Adrenal gland (tissue), 12 donors: ENCODE results near the gene LBH. TPM values are rescaled to one million over a fixed set of nuclear protein-coding genes. Genes with fewer than 3 reads are reported as not detected.
A peak's percentile ranks its signal among the peaks of the same experiment; 100 is the strongest.

Experiments used
- DNase-seq, 7 donors: peaks; one replicate each; pipeline ENCODE4 v3.0.0-alpha.2; 2019 to 2020
- H3K27ac ChIP-seq, 5 donors: fragments of 200-600 bp; sonication (generic) in 4 of 5; 1 replicate in 3 of 5; 2 replicates in 2 of 5; pipeline versions ENCODE4 v1.5.1 to v1.8.0; 2016 to 2020; ENCODE audit warnings: mild to moderate bottlenecking in 1 of 5
- H3K27me3 ChIP-seq: fragments of 200-600 bp; 2 replicates; pipeline ENCODE4 v1.8.0; 2021
- H3K36me3 ChIP-seq, 2 donors: fragments of 200-600 bp; replicated peaks in 1 of 2; 1 replicate in 1 of 2; 2 replicates in 1 of 2; pipeline versions ENCODE4 v1.5.1 to v1.8.0; 2018 to 2022
- H3K4me1 ChIP-seq, 2 donors: fragments of 200-600 bp; replicated peaks in 1 of 2; 1 replicate in 1 of 2; 2 replicates in 1 of 2; pipeline versions ENCODE4 v1.5.1 to v1.8.0; 2018 to 2021
- H3K4me3 ChIP-seq, 4 donors: fragments of 200-600 bp; sonication (generic) in 3 of 4; one replicate each; pipeline ENCODE4 v1.5.1; 2016 to 2018
- H3K9me3 ChIP-seq, 3 donors: fragments of 200-600 bp; sonication (generic) in 1 of 3; replicated peaks in 1 of 3; 1 replicate in 2 of 3; 2 replicates in 1 of 3; pipeline versions ENCODE4 v1.5.1 to v1.8.0; 2016 to 2021
- POLR2A ChIP-seq, 2 donors: fragments of 450-650 bp; IDR thresholded peaks; one replicate each; pipeline ENCODE4 v1.6.1; 2017; ENCODE audit warnings: antibody characterized with exemption in 2 of 2, mild to moderate bottlenecking in 2 of 2, moderate library complexity in 1 of 2
- WGBS, 4 donors: extraction: QIAGEN DNeasy Blood & Tissue Kit in 2 of 4; methylation state at CpG; one replicate each; pipeline versions ENCODE4 v1.1.5 to v1.1.7; 2013 to 2017; 5-methylcytosine and 5-hydroxymethylcytosine counted together
- intact Hi-C, 2 donors: fragments of 100-400 bp; cut with DNase I; formaldehyde crosslinking; loops; one replicate each; pipeline versions ENCODE4 v1.14.1 to v1.15.0; 2022 to 2023
- polyA plus RNA-seq, 3 donors: library from polyadenylated mRNA; stranded (reverse); fragments of 200-250 nt in 2 of 3; fragments of 350-450 nt in 1 of 3; fragmentation: Illumina TruSeq in 1 of 3; extraction: RNeasy Lipid Tissue Mini Kit (QIAGEN cat#74804) in 1 of 3; gene quantifications; one replicate each; pipeline ENCODE4 v1.2.3, GENCODE V29; 2013 to 2014
- total RNA-seq, 9 donors: library from RNA; depleted of rRNA in 4 of 9; stranded (reverse); fragments of >200 nt in 4 of 9; fragments of 120-200 nt in 1 of 9; fragmentation: NEBNext Ultra II Directional in 1 of 9; extraction: Animal tissue kit (Norgen Biotek cat#: 25700) in 1 of 9; gene quantifications; one replicate each; pipeline versions ENCODE4 v1.1.0 to v1.2.4, GENCODE V29; 2013 to 2023
- TF ChIP-seq, protein P1 (sequence below), 6 experiments: fragments of 450-650 bp in 4 of 6; fragments of 200-600 bp in 2 of 6; sonication (generic) in 1 of 6; IDR thresholded peaks; 1 replicate in 5 of 6; 2 replicates in 1 of 6; pipeline versions ENCODE4 v1.5.1 to v1.8.0; 2016 to 2021; ENCODE audit warnings: antibody characterized with exemption in 6 of 6, mild to moderate bottlenecking in 2 of 6, moderate library complexity in 1 of 6
- donor health status: healthy with polysubstance abuse.
- donor health status: Bipolar disorder and iron deficiency.
- donor health status: DM: yes; HTN: yes; CAD: no.
- donor health status: DM: no; HTN: no; CAD: no.
- donor health status: DM: no; HTN: no; CAD: no.
- donor health status: DM: yes; HTN: yes; CAD: no.

LBH gene
- total and polyA plus RNA-seq, 12 donors = 7.6 to 76.4 (median 11.4) TPM

DNA sequence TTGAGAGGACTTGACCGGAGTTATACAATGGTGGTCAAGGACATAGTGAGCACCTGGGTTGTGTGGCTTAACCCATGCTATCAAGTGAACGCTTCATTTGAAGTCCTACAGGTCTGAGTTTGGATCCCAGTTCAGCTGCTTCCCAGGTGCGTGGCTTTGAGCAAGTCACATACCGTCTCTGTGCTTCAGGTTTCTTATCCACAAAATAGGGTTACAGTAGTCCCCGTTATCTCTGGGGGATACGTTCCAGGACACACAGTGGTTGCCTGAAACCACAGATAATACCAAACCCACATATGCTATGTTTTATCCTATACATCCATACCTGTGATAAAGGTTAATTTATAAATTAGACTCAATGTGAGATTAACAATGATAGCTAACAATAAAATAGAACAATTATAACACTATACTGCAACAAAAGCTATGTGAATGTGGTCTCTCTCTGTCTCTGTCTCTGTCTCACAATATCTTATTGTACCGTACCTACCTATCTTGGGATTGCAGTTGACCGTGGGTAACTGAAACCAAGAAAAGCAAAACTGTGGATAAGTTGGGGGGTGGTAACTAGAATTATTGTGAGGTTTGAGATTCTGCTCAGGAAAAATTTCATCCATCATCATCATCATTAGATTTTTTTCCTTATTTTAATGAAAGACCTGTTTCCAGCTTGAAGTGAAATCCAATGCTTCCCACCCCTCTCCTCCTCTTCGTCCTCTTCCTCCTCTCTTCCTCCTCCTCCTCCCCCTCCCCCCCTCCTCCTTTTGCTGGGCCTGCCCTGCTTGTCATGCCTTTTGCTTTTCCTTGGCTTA lies 22.7 kb downstream of the LBH start:
- peaks cover 19 to 38% of the 10 kb centered on the region in 2 donors for H3K4me1 ChIP-seq
- intact Hi-C loops = no loop called here
- TF ChIP-seq, protein P1, sequence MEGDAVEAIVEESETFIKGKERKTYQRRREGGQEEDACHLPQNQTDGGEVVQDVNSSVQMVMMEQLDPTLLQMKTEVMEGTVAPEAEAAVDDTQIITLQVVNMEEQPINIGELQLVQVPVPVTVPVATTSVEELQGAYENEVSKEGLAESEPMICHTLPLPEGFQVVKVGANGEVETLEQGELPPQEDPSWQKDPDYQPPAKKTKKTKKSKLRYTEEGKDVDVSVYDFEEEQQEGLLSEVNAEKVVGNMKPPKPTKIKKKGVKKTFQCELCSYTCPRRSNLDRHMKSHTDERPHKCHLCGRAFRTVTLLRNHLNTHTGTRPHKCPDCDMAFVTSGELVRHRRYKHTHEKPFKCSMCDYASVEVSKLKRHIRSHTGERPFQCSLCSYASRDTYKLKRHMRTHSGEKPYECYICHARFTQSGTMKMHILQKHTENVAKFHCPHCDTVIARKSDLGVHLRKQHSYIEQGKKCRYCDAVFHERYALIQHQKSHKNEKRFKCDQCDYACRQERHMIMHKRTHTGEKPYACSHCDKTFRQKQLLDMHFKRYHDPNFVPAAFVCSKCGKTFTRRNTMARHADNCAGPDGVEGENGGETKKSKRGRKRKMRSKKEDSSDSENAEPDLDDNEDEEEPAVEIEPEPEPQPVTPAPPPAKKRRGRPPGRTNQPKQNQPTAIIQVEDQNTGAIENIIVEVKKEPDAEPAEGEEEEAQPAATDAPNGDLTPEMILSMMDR (IDR thresholded peaks at IDR 0.05) = no peak
- TF ChIP-seq POLR2A (IDR thresholded peaks at IDR 0.05) = no peak
- no peaks in the 10 kb centered on the region for H3K9me3 ChIP-seq
- H3K36me3 ChIP-seq = peaks cover 0 to 15% of the 10 kb centered on the region in 2 donors
- WGBS, 4 donors = 82 to 90% (median 85%) methylated on average over 9 of the region's 9 CpGs
- peak overlapping the region in 4 of 5 donors; percentile 35 to 89 (median 85) for H3K27ac ChIP-seq
- no peaks in the 10 kb centered on the region for H3K27me3 ChIP-seq
- DNase-seq = no peak
- no peak overlapping the region for H3K4me3 ChIP-seq

DNA sequence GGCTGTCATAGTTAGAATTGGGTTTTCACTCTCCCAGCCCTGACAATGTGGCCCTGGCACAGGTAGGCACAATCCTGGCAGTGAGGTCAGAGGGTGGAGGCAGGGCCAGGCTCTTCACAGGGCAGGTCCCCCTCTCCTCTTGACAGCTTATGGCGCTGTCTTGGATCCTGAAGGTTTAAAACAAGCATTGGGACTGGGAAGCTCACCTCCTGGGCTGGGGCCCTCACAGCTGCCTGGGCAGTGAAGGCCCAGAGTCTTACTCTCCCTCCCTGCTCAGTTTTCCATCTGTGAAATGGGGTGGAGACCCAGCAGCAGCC lies 23.3 kb downstream of the LBH start:
- DNase-seq = no peak
- H3K36me3 ChIP-seq = peaks cover 0 to 20% of the 10 kb centered on the region in 2 donors
- no peak overlapping the region for H3K4me3 ChIP-seq
- TF ChIP-seq POLR2A (IDR thresholded peaks at IDR 0.05) = no peak
- TF ChIP-seq, protein P1 (IDR thresholded peaks at IDR 0.05) = no peak
- peak overlapping the region in 1 of 5 donors; percentile 89 for H3K27ac ChIP-seq
- peaks cover 19 to 38% of the 10 kb centered on the region in 2 donors for H3K4me1 ChIP-seq
- intact Hi-C loops = no loop called here
- H3K27me3 ChIP-seq = no peaks in the 10 kb centered on the region
- no peaks in the 10 kb centered on the region for H3K9me3 ChIP-seq
- 94 to 100% (median 97%) methylated on average over 1 of the region's 1 CpG; no CpG with 5 or more reads in 1 of the 4 donors for WGBS, 4 donors

DNA sequence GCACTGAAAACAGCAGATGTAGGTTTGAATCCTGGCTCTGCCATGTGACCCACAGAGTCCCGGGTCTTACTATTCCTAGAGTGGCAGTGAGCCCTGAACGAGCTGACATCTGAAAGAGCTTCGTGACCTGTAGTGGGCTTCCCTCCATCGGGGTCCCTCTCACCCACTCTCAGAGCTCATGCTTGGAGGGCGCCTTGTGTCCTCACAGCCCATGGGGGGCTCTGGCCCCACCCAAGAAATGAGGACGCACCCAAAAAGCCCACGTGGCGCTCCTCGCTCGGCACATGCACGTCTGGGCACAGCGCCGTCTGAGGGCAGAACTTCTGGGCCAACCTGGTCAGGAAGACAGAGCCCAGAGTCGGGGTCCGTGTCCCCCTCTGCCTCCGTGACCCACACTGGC lies 23.7 kb downstream of the LBH start:
- Histone ChIP-seq H3K36me3 (peaks cover 0 to 22% of the 10 kb centered on the region in 2 donors), H3K27ac (peak overlapping the region in 1 of 5 donors; percentile 89), H3K4me1 (peaks cover 19 to 38% of the 10 kb centered on the region in 2 donors), H3K9me3 (no peaks in the 10 kb centered on the region), H3K27me3 (no peaks in the 10 kb centered on the region), H3K4me3 (no peak overlapping the region)
- no peak for TF ChIP-seq POLR2A (IDR thresholded peaks at IDR 0.05)
- TF ChIP-seq, protein P1 (IDR thresholded peaks at IDR 0.05) = no peak
- DNase-seq = no peak
- WGBS, 4 donors = 85 to 95% (median 91%) methylated on average over 10 to 16 of the region's 16 CpGs
- intact Hi-C loops = no loop called here

DNA sequence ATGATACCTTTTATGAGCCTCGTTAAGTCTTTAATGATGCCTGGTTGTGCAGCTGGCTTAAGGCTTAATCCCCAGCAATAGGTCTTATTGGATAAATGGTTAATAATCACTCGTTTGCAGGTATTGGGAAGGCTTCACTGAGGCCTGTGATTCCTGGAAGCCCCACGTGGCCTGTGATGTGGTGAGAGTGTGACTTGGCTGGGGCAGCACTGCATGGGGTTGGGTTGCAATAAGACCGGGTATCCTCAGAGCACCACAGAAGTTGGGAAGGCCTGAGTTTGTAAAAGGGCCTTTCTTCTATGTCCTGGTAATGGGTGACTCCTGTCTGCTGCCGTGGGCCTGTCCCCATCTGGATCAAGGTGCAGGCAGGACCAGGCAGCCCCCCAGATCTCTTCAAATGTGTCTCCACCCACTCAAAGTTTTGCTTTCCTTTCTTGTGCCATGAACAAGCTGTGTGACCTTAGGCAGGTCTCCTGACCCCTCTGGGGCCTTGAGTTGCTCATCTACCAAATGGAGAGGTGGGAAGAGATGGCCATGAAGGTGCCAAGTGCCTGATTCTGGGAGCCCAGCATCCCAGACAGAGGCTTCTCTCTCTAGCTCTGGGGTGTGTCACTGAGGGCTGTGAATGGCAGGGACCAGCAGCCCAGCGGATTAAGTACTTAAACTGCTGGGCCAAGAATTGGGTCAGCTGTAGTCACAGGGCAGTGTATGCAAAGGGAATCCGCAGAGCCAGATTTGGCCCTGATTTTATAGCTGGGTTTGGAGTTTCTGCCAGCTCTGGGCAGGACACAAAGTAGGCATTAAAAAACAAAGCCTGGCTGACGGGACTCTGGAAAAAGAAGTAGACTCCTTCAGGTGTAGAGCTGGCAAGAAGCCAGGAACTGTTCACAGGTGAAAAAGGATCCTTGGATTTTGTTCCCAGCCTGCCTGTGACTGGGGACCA lies 24.4 kb downstream of the LBH start:
- Histone ChIP-seq H3K4me3 (no peak overlapping the region), H3K27ac (peak overlapping the region in 1 of 5 donors; percentile 89), H3K27me3 (no peaks in the 10 kb centered on the region), H3K36me3 (peaks cover 0 to 22% of the 10 kb centered on the region in 2 donors), H3K9me3 (no peaks in the 10 kb centered on the region), H3K4me1 (peaks cover 19 to 38% of the 10 kb centered on the region in 2 donors)
- DNase-seq = no peak
- 78 to 95% (median 86%) methylated on average over 6 to 8 of the region's 8 CpGs for WGBS, 4 donors
- TF ChIP-seq POLR2A (IDR thresholded peaks at IDR 0.05) = no peak
- TF ChIP-seq, protein P1 (IDR thresholded peaks at IDR 0.05) = no peak
- intact Hi-C loops = no loop called here
